NCI-H82 (cell line): ENCODE measurements around the gene ZMIZ2.
"Not testable (repeated sequence)": the region's sequence is repeated elsewhere in the genome, so short reads cannot be mapped to it uniquely, and the experiment has no call there.

ENCODE experiments used
- DNase-seq: peaks from one replicate; lab custom pipeline; 2025; lab: John Stamatoyannopoulos, UW

The ZMIZ2 gene

DNA sequence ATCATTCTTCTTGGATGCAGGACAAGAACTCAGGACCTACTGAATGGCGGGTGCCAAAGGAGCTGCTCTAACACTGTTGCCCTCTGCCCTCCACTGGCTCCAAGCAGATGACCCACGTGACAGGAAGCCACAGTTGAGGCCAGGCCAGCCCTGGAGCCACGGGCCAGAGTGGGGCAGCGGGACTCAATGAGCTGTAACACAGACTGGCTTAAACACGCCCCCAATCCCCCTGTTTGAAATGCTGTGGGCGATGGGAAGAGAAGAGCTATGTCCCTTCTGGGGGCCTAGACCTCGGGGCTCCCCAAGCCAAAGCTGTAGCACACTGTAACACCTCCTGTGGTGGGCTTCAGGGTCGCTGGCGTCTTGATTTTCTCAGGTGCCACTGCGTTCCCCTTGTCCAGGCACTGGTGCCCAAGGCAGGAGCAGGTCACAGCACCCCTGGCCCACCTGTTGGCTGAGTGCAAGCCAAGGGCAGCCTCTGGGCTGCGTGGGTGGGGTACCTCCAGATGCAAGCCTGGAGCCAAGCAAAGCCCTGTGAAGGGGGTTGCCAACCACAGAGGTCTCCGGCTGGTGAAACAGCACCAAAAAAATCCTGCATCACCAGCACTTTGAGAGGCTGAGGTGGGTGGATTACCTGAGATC, 18.6 kb upstream of the ZMIZ2 start:
- no peak for DNase-seq

DNA sequence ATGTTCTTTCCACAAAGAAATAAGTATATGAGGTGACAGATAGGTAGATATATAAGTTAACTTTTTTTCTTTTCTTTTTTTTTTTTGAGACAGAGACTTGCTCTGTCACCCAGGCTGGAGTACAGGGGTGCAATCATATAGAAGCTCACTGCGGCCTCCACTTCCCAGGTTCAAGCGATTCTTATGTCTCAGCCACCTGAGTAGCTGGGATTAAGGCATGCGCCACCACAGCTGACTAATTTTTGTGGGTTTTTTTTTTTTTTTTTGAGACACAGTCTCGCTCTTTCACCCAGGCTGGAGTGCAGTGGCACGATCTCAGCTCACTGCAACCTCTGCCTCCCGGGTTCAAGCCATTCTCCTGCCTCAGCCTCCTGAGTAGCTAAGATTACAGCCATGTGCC, 15.7 kb upstream of the ZMIZ2 start:
- not testable (repeated sequence) for DNase-seq

DNA sequence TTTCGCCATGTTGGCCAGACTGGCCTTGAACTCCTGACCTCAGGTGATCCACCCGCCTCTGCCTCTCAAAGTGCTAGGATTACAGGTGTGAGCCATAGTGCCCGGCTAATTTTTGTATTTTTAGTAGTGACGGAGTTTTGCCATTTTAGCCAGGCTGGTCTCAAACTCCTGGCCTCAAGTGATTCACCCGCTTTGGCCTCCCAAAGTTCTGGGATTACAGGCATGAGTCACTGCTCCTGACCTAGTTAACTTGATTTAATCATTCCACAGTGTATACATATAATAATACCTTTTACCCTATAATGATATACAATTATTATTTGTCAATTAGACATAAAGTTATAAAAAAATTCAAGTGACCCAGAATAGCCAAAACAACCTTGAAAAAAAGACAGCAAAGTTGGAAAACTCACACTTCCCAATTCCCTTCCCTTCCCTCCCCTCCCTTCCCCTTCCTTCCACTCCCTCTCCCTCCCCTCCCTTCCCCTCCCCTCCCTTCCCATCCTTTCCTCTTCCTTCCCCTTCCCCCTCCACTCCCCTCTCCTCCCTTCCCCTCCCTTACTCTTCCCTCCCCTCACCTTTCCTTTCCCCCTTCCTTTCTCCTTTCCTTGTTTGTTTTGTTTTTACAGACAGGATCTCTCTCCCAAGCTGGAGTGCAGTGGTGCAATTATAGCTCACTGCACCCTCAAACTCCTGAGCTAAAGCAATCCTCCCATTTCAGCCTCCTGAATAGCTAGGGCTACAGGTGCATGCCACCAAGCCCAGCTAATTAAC, 14.8 kb upstream of the ZMIZ2 start:
- DNase-seq: no peak

DNA sequence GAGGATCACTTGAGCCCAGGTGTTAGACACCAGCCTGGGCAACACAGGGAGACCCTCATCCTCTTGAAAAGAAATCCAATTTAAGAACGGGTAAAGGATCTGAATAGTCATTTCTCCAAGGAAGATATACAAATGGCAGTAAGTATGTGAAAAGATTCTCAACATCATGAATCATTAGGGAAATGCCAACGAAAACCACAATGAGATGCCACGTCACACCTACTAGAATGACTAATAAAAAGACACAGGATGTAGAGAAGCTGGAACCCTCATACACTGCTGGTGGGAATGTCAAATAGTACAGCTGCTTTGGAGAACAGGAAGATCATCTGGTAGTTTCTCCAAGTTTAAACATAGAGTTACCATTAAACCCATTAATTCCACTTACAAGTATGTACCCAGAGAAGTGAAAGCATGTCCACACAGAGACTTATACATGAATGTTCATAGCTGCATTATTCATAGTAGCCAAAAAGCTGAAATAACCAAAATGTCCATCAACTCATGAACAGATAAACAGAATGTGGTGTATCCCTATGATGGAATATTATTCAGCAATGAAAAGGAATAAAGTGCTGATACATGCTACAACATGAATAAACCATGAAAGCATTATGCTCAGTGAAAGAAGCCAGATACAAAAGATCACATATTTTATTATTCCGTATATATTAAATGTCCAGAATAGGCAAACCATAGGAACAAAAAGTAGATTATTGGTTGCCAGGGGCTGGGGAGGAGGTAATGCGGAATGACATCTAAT, 13.1 kb upstream of the ZMIZ2 start:
- no peak for DNase-seq

- no peak for DNase-seq
Measured at GRCh38 chr7:44736896-44737295, 11.8 kb upstream of the ZMIZ2 start.

- DNase-seq: no peak
Measured at GRCh38 chr7:44738051-44738723, 10.5 kb upstream of the ZMIZ2 start.

- no peak for DNase-seq
Measured at GRCh38 chr7:44738876-44739665, 9.6 kb upstream of the ZMIZ2 start.

GRCh38 chr7:44740055-44740454, 8.6 kb upstream of the ZMIZ2 start:
- no peak for DNase-seq

- no peak for DNase-seq
Measured at GRCh38 chr7:44743750-44744149, 4.9 kb upstream of the ZMIZ2 start.

DNA sequence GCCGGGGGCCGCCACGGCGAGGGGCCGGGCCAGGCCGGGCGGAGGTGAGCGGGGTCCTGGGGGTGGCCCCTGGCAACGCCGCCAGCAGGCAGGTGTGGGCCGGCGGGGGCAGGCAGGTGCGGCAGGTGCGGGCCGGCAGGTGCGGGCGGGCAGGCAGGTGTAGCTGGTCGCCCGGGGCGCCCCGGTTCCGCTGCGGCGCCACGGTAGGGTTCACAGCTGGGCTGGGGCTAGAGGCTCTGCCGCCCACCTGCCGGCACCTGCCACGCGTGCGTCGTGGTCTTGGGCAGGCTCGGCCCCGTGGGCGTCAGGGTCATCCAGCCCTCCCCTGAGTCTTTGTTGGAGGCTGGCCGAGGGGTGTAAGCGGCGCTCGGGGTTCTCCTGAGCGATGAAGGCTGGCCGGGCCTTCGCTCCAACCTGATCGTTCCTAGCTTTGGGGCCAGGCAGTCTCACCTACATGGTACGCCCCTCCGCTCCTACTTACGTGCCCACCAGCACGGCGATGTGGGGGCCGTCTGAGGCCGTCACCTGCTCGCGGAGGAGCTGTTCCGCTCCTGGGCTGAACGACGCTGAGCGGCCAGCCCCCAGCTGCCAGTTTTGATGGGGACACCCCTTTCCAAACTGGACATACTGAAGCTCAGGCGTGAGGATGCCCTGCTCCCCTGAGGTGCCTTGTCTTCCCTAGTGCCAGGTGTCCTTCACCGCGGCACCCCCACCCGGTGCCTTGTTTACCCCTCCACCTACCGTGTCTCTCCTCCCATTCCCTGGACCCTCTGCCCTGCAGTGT, 493 bp downstream of the ZMIZ2 start:
- peak; percentile 26 for DNase-seq

- DNase-seq: no peak
Measured at GRCh38 chr7:44749992-44750391, 1.3 kb downstream of the ZMIZ2 start.

DNA sequence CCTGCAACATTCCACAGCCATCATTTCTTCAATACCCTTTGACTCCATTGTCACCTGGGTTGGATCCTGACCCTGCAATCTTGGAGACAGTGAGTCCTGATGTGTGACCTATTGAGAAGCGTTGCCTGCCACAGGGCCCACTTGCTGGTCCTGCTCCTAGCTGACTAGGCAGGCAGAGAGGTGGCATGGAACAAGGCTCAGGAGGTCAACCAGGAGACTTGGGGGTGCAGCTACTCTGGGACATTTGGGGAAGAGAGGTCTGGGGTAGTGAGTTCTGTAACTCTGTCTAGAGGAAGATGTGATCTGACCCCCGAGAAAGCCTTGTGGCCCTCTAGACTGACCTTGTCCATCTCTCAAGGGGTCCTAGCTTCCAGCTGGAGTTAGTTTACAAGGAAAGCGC, 1.8 kb downstream of the ZMIZ2 start:
- no peak for DNase-seq

- peak; percentile 18 for DNase-seq
Measured at GRCh38 chr7:44750921-44751571, 2.4 kb downstream of the ZMIZ2 start.

GRCh38 chr7:44752822-44753221, 4.2 kb downstream of the ZMIZ2 start:
- DNase-seq: no peak

GRCh38 chr7:44754802-44755697, 6.4 kb downstream of the ZMIZ2 start:
- DNase-seq: no peak

DNA sequence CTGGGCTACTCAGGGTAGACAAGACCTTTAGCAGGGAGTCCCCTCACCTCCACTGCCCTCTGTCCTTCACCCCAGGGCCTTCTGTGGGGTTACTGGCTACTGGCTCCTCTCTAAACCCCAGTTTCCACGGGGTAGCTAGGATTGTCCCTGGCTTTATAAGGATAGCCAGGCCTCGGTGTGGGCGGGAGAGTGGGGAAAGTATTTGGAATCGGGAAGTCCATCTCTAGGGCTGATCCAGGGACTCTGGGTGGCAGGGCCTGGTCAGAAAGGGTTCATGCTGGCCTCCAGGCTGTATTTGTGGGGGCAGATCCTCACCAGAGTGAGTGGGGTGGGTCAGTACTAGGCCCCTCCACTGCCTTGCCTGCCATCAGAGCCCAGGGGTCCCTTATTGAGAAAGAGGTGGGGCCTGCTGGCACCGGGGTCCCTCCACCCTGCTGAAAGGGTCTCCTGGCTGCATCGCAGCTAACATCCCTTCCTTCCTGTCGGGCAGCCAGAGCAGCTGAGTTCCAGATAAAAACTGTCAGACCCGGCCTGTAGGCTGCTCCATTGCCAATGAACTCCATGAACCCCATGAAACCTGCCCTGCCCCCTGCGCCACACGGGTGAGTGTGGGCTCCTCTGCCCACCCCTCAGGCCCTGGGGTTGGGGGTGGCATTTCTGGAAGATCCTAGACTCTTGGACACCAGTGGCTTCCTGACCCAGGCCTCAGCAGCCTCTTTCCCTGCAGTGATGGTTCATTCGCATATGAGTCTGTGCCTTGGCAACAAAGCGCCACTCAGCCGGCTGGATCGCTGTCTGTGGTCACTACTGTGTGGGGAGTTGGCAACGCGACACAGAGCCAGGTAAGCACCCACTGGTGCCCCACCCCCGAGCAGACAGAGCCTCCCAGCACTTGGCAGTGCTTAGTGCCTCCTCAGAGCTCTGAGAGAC, 7.3 kb downstream of the ZMIZ2 start:
- no peak for DNase-seq

GRCh38 chr7:44756904-44757303, 8.3 kb downstream of the ZMIZ2 start:
- no peak for DNase-seq

DNA sequence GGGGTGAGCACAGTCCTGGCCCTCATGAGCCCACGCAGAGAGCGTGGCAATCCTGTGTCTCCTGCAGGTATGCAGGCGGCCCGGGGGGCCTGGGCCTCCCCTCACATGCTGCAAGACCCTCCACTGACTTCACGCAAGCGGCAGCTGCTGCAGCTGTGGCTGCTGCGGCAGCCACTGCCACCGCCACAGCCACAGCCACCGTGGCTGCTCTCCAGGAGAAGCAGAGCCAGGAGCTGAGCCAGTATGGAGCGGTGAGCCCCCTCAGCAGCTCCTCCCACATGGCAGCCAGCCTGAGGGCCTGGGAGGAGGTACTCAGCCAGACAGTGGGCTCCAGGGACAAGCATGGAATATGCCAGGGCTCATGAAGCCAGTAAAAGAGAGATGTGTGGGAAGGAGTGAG, 8.7 kb downstream of the ZMIZ2 start:
- no peak for DNase-seq
